NCI-H1694 treated with DMSO at 0.1 percent for 48 hours (cell line): ENCODE results near the gene BPI.
A peak's percentile ranks its signal among the peaks of the same experiment; 100 is the strongest.
"Not testable (repeated sequence)": the region's sequence is repeated elsewhere in the genome, so short reads cannot be mapped to it uniquely, and the experiment has no call there.

ENCODE experiments used
- DNase-seq: peaks from one replicate; lab custom pipeline; 2025; lab: John Stamatoyannopoulos, UW

The BPI gene

DNA sequence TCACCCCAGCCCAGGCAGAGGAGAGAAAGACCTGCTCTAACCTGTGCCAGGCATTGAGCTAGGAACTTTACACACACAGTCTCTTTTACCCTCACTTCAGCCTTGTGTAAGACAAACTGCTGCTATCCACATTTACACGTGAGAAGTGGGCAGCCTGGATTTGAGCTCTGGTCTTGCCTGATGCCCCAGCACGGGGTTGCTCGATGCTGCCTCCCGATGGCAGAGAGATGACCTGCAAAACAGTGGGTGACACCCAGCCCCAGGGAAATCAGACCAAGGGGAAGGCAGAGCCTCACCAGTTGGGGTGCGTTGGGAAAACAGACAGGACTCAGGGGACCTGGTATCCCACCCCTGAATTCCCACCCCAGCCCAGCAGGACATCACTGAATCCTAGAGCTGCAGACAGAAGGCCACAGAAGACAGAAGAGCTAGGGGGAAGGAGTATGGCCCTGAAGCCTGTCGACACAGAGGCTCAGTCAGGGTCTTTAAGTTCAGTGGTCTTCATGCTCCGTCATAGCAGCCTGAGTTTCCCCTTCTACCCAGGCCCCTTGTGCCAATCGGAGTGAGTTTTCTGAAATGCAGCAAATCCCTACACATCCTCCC is 990 bp downstream of the BPI start:
- DNase-seq, result no peak

DNA sequence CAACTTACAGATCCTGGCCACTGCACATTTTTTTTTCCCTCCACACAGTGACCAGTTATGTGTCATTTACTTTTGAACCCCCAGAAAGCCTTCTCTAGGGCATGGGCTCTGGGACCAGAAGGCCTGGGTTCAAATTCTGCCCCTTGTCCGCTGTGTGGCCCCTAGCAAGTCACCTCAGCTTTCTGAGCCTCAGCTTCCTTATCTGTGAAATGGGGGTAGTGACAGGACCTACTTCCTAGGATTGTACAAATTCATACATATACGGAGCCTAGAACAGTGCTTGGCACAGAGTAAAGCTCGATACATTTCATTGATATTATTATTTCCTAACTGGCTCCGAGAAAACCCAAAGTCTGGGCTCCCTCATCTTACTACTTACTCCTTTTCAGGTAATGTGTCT is 1.6 kb downstream of the BPI start:
- no peak for DNase-seq

DNA sequence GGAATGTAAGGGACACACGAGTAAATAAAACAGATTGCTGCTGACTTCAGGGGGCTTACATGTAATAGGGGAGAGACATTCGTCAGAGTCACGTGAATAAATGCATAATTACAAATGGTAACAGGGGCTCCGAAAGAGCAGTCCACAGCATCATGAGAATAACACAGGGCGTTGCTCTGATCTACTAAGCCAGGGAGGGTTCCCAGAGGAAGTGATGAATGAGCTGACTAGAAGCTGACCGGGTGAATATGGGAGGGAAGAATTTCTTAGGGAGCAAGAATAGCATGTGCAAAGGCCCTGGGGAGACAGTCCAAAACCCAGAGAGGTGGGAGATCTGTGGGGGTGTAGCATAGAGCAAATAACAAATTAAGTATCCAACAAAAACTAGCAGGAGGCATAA is 2.4 kb downstream of the BPI start:
- DNase-seq, result no peak

DNA sequence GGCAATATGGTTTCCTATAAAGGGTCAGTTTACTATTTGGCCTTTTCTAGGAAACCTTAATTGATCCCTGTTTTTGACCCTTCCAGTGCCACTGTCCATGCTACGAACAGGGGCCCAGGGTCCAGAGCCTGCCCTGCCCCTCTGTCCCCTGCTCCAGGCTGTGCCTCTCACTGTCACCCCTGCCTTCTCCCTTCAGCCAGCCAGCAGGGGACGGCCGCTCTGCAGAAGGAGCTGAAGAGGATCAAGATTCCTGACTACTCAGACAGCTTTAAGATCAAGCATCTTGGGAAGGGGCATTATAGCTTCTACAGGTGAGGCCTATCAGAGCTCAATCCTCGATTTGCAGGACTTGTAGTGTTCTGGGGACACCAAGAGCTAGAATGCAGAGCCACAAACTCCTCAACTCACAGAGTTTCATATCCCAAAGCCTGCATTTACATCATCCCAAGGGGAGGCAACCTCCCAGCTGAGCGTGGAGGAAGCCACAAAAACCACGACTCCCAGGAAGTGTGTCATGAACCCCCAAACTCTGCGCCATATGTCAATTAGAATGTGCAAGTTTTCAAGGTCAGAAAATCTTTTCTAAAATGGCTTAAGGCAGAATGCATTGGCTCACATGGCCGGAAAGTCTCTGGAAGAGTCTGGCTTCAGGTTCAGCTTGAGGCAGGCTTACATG is 3.6 kb downstream of the BPI start:
- DNase-seq, result no peak

DNA sequence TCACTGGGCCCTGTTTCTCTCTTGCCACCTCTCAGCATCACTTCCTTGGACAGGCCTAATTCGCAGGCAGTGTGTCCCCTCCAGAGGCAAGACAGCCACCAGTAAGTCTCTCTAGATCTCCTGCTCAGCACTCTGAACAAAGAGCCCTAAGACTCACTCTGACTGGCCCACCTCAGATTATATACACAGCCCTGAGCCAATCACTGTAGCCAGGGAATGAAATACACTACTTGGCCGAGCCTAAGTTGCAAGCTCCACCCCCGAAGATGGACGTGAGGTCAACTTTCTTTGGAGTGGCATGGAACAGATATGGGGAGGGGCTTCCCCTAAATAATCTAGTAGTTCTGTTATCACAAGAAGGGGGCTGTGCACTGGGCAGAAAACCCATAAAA is 4.1 kb downstream of the BPI start:
- DNase-seq, result no peak

DNA sequence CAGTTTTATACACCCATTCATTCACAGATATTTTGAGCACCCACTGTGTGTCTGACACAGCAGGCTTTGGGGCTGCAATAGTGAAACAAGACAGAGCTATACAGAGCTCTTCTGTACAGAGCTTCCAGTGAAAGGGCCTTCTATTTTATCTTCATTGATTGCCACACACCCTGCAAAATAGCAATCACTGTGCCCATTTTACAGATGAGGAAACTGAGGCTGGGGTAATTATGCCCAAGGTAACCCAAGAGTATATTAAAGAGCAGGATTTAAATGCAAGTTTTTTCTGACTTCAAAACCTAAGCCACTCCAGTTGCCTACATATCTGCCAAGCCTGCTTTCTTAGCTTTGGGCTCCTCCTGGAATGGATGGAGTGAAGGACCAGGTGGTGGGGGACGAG is 4.5 kb downstream of the BPI start:
- DNase-seq, result no peak

DNA sequence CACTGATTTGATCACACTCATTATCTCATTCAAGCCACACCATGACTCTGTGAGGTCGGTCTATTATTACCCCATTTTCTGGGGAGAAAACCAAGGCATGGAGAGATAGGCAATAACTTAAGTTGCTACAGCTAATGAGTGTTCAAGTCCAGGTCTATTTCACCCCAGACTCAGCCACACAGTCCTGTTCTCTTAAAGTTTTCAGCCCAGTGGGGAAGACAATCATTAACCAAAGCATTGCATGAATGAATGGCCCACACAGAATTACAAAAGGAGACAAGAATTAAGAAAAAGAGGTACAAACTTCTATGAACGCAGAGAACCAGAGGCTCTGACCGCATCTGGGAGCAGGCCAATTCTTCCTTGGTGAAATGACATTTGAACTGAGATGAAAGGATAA is 7.1 kb downstream of the BPI start:
- no peak for DNase-seq

DNA sequence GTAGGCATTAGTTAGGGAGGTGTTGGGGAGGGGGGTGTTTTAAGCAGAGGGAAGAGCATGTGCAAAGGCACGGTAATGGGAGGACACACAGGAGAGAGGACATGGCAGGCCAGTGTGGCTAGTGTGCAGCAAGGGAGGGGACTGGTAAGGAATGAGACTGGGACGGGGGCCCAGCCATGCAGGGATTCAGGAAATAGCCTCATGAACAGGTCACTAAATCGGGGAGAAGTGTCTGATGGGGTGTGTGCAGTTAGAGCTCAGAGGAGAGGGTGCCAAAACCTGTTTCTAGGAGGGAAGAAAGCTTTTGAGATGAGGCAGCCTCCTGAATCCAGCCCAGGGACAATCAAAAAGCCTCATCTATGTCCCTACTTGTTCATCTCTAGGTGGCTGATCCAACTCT is 7.5 kb downstream of the BPI start:
- DNase-seq, result no peak

DNA sequence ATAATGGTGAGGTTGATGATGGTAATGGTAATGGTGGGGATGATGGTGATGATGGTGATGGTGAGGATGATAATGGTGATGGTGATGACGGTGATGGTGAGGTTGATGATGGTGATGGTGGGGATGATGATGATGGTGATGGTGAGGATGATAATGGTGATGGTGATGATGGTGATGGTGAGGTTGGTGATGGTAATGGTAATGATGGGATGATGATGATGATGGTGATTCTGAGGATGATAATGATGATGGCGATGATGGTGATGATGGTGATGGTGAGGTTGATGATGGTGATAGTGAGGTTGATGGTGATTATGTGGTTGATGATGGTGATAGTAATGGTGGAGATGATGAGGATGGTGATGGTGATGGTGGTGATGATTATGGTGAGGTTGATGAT is 9.7 kb downstream of the BPI start:
- DNase-seq, result no peak

DNA sequence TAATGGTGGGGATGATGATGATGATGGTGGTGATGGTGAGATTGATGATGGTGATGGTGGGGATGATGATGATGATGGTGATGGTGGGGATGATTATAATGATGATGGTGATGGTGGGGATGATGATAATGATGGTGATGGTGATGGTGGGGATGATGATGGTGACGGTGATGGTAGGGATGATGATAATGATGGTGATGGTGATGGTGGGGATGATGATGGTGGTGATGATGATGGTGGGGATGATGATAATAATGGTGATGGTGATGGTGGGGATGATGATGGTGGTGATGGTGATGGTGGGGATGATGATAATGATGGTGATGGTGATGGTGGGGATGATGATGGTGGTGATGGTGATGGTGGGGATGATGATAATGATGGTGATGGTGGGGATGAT is 10.4 kb downstream of the BPI start:
- not testable (repeated sequence) for DNase-seq

DNA sequence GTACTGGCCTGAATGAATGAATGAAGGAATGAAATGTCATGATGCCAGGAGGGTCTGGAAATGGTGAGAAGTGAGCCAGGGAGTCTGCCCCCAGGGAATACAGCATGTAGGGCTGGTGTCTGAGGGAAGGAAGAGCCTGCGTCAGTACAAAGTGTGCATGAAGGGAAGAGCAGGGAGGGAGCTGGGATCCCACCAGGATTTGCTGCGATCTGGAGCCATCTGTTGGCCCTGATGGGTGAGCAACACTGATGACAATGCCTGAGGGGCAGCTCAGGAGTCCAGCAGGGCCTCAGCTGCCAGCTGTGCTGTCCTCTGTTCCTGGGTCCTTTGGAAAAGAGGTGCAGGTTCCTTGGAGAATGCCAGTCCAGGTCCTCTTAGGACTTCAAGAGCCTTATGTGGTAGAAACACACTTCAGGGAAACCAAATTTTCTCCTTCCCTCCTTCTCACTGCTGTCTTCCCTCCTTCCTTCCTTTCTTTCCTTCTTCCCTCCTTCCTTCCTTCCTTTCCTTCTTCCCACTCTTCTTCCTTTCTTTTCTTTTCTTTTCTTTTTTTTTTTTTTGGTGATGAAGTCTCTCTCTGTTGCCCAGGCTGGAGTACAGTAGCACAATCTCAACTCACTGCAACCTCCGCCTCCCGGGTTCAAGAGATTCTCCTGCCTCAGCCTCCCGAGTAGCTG is 11.5 kb downstream of the BPI start:
- DNase-seq, result no peak

DNA sequence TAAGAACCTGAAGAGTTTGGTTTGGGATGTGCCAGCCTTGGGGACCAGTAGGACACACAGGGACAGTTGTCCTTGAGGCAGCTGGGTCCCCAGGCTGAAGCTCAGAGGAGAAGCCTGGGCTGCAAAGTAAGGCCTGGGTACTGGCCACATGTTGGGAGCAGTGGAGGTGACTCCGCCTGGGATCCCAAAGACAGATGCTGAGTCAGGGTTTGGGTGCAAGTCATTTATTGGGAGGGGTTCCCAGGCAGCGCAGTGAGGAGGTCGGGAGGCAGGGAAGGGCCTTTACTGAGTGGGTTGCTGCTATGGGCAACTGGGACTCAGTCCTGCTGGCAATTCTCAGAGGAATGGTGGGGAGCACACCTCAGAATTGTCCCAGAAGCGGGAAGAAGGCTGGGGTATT is 12.4 kb downstream of the BPI start:
- DNase-seq, result no peak

DNA sequence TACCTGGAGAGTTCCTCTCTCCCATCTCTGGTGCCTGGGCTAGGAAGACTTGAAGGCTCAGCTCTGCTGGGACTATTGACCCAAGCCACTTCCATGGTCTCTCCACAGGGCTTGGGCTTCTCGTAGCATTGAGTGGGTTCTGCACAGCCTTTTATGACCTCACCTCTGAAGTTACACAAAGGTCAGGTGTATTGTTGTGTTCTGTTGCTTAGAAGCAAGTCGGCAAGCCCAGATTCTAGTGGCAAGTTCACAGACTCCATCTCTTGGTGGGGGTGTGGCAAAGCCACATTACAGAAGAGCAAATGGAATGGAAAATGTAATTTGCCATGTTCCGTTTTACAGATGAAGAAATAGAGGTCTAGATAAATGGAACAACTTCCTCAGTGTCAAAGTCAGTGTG is 13.5 kb downstream of the BPI start:
- no peak for DNase-seq

DNA sequence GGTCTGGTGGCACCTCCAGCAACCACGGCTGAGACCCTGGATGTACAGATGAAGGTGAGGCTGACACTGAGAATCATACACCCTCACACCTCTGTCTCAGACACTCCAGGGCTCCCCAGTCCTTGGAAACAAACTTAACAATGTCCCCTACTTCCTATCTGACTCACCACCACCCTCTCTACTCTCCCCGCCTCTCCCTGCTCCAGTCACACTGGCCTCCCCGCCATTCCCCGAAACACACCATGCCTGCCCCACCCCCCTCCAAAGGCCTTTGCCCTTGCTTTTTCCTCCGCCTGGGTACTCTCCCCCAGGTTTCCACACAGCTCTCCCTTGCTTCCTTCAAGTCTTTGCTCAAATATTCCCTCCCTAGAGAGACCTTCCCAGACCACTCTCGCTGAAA is 16.3 kb downstream of the BPI start:
- DNase-seq, result no peak

DNA sequence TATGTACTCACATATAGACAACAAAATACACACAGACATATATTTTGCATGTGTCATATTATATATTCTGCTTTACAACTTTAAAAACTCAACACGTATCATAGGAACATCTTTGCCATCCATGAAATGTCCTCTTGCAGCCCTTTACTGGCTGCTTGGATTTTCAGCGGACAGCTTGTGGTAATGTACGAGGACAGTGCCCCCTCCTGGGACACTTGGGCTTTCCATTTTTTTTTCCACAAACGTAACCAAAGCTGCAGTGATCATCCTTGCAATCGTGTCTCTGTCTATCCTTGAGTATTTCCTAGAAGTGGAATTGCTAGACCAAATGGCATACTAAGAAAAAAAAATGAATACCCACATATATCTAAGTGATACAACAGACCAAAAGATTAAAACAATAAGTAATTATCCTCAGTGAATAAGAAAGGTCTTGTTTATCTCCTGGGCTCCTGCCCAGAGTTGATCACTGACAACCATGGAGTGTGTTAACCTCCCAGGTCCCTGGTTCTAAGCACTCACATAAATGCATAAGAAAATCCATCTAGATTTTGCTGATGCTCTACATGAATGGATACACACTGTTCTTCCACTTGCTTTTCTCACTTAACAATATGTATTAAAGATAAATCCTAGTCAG is 18.1 kb downstream of the BPI start:
- peak; percentile 35 for DNase-seq

DNA sequence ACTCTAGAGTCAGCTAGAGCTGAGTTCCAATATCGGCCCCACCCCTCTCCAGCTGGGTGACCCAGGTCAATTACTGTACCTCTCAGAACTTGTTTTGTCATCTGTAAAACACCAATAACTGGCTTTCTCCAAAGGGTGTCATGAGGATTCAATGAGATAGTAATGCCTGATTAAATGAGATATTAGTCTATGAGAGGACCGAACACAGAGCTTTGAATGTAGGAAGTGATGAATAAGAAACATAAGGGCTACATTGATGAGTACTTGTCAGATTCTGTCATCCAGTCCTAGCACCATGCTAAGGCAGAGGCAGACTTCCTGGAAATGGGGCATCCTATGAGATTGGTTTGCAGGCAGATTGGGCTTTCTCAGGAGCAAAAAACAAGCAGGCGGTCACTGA is 20.2 kb downstream of the BPI start:
- DNase-seq, result no peak

DNA sequence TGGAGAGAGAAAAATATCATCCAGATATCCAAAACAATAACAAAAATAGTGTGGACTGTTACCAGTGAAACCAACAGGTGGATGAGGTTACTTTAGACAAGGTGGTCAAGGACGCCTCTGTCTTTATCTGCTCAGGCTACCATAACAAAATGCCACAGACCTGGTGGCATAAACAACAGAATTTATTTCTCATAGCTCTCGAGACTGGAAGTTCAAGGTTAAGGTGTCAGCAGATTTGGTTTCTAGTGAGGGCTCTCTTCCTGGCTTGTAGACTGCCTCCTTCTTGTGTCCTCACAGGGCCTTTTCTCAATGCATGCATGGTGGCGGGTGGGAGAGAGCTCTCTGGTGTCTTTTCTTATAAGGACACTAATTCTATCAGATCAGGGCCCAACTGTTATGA is 21.2 kb downstream of the BPI start:
- no peak for DNase-seq

DNA sequence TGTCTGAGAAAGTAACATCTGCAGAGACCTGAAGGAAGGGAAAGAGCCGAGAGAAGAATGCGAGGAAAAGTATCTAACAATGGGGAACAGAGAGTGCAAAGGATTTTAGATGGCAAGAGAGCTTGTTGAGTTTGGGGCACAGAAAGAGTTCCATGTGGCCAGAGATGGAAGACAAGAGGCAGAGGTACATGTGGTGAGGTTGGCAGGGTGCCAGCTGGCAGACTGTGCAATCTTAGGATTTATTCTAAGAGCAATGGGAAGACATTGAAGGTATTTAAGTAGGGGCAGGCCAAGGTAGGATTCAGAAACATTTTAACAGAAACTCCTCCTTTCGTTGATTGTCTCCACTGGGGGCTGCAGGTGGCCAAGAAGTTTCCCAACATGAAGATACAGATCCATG is 21.9 kb downstream of the BPI start:
- no peak for DNase-seq

DNA sequence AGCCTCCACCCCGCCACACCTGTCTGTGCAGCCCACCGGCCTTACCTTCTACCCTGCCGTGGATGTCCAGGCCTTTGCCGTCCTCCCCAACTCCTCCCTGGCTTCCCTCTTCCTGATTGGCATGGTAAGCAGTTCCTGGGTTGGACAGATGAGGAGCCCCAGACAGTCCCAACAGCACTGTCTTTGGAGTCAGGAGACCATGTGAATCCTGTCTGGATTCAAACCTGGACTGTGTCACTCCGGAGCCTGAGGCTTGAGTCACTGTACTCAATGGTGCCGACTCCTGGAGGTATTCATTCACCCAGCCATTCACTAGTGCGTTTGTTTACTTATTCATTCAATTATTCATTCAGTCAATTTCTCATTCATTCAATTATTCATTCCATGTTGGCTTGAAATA is 22.4 kb downstream of the BPI start:
- DNase-seq, result no peak

DNA sequence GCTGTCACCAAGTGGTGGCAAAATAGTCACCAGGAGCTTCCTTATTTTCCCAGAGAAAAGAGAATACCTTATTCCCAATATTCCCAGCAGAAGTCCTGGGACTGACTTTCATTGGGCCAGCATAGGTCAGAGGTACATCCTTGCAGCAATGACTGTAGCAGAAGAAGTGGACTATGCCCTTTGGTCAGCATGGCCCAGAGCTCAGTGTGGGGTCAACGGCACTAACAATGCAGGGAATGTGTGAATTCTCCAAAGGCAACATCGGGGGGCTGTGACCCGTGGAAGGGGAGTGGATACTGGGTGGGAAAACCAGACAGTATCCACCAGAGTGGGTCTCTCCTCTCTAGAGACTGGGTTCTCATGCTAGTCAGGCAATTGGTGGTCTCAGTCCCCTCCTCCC is 26.7 kb downstream of the BPI start:
- no peak for DNase-seq

DNA sequence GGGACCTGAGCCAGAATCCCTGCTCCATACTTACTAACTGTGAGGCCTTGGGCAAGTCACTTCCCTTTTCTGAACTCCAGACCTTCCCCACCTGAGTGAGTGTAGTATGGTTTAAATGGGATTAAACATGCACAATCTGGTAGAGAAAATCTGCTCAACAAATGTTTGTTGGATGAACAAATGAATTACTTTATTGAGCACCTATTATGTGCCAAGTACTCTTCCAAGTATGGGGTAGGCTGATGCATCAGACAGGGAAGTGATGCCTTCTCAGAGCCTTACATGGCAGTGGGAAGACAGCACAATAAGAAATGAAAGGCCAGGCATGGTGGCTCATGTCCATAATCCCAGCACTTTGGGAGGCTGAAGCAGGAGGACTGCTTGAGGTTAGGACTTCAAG is 27.3 kb downstream of the BPI start:
- no peak for DNase-seq

DNA sequence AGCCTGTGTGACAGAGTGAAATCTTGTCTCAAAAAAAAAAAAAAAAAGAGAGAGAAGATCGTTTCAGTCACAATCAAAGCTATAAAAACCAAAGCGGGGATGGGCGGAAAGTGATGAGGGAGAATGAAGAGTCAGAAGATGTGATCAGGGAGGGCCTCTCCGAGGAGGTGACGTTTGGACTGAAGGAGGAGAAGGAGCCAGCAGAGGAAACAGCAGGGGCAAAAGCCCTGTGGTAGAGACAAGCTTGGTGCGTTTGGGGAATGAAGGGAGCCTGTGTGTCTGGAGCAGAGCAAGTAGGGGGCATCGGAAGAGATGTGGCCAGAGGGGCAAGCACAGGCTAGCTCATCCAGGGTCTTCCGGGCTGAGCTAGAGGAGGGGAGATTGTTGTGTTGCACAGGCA is 27.9 kb downstream of the BPI start:
- no peak for DNase-seq

DNA sequence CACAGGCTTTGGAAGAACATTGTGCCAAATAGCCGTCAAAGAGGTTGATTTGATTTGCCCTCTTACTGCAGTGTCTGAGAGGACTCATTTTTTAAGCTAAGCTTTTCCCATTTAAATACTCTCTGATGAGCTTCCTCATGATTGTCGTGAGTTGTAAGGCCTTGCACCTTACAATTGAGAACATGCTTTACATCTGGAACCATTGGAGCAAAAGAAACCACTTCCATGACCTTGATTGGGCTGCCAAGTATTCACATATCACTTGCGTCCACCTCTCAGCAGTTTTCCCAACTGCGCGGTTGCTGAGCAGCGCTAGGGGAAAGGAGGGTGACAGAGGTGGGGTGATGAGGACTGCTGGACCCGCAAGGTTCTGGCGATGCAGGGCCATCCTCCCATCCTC is 30.1 kb downstream of the BPI start:
- DNase-seq, result no peak
